HuH-7.5 (cell line): ENCODE measurements around the gene C17orf67.
"Not testable (repeated sequence)": the region's sequence is repeated elsewhere in the genome, so short reads cannot be mapped to it uniquely, and the experiment has no call there.

Experiments
- DNase-seq: peaks from one replicate; pipeline ENCODE4 v3.0.0; 2011; ENCODE audit warnings: low spot score

The C17orf67 gene

DNA sequence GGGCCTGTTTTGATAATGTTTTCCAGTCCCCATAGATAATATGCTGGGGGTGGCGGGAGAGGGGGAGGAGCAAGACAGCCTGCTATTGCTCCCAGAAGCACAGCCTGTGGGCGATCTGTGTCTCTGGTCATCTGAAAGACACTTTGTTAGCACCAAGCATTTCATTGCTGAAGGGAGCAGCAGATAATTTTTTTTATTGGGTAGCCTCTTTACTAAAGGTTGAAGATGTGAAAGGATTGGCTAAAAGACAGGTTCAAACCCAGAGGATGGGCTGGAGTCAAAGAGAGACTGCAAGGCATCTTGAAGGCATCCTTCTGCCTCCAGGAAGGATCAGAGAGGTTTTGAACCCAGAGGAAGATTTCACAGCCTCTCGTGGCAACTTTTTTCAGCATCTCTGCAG lies 60.6 kb downstream of the C17orf67 start:
- no peak for DNase-seq

- peak; percentile 47 for DNase-seq
These were observed 61.3 kb downstream of the C17orf67 start for GRCh38 chr17:56772442-56772841.

DNA sequence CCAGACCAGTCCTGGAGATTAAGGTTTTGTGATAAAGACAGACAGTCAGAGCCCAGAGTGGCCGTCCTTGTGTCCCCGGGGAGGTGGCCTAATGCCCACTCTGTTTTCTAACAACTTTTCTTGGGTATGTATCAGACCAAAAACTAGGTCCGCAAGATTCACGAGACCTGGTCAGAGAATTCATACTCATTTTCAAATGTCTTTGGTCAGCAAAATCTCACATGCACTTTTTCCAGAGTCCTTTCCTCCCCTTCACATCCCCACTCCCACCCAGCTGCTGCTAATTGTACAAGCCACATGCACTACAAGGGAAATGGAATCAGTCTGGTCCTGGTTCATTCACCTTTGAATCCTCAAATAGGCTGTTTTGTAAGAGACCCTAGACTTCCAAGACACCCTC lies 61.7 kb downstream of the C17orf67 start:
- DNase-seq: no peak

DNA sequence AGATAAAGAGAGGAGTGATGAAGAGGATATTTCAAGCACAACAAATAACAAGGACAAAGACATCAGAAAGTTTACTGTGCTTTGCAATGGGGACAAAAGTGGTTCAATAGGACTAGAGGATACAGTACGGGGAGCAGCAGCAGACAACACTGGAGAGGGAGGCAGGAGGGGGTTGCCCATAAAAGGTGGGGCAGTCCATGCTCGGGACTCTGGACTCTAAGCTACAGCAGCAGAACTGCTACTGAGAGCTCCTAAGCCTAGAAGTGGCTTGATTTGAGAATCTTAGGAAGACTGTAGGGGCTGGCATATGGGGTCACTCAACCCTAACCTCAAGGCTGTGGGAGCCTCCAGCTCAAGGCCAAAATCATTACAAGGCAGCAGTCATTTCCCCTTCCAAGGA lies 62.2 kb downstream of the C17orf67 start:
- no peak for DNase-seq

DNA sequence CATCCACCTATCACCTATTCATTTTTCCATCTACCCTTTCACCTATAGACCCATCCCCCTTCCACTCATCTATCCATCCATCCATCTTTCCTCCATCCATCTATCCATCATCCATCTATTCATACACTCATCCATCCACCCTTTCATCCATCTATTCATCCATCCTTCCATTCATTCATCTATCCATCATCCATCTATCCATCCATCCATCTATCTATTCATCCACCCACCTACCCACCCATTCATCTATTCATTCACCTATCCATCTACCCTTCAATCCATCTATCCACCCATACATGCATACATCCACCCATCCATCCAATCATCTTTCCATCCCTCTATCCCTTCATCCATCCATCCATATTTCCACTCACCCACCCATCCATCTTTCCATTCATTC lies 63.3 kb downstream of the C17orf67 start:
- DNase-seq: no peak

- no peak for DNase-seq
These were observed 68.3 kb downstream of the C17orf67 start for GRCh38 chr17:56765449-56765848.

DNA sequence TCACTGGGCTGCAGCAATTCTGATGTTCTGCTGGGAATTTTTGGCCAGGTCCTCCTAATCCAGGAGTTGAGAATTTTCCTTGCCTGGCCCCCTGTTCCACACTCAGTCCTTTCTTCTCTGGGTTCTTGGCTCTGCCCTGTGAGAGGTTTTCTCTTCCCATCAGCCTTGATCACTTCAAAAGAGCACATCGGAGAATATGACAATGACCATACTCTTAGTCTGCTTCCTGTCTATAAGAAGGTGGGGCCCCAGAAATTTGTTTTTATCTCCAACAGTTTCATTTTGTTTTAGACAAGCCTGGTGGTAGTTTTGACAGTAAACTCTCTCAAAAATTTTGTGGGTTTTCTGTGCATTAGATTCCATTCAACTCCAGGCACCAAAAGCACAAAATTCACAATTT lies 70.7 kb downstream of the C17orf67 start:
- no peak for DNase-seq

- no peak for DNase-seq
These were observed 71.6 kb downstream of the C17orf67 start for GRCh38 chr17:56762144-56762543.

GRCh38 chr17:56761387-56761786 lies 72.3 kb downstream of the C17orf67 start:
- DNase-seq: no peak

- DNase-seq: not testable (repeated sequence)
These were observed 76.1 kb downstream of the C17orf67 start for GRCh38 chr17:56757611-56758010.

GRCh38 chr17:56756536-56756935 lies 77.2 kb downstream of the C17orf67 start:
- DNase-seq: no peak

DNA sequence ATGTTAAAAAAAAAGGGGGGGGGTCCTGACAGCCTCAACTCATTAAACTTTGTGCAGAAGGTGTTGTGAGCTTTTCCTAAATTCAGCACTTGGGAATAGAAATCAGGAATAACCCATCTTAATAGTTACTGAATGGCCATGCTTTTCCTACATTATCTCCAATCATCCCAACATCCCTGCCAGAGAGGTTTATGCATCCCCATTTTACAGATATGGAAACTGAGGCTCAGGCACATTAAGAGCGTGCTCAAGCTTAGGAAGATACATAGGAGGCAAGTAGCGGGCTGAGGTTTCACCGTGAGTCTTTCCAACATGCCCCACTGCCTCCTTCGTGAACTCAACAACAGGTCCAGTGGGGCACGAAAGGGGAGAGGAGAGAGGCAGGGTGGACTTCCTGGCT lies 78.4 kb downstream of the C17orf67 start:
- DNase-seq: no peak

DNA sequence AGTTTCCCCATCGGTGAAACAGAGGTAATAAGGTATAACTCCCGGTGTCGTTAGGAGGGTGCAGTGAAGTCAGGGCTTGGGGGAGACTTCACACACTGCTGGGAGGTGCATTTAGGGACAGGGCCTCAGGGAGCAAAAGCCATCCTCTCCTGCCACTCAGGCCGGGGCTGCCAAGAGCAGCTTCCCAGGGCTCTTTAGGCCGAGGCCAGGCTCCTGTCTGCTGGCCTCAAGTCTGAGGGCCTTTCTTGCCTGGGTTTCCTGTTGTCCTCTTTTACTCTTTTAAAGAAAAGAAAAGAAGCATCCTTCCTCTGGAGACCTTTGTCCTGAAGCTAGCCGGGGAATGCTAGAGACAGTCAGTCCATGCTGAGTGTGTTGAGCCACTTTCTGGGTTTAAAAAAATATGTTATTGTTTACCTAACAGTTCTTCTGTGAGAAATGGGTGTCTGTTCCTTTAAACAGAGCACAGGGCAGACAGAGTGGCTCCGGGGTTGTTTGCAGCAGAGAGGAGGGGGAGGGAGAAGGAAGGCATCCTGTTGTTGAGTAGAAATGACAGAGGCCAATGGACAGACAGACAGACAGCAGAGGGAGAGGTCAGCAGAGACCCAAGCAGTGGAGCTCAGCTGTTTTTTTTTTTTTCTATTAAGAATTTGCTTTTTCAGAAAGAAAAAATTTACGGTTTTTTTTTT lies 79.1 kb downstream of the C17orf67 start:
- peak; percentile 61 for DNase-seq

GRCh38 chr17:56752263-56752836 lies 81.4 kb downstream of the C17orf67 start:
- DNase-seq: no peak

GRCh38 chr17:56751145-56751738 lies 82.5 kb downstream of the C17orf67 start:
- no peak for DNase-seq

GRCh38 chr17:56744721-56745120 lies 89.0 kb downstream of the C17orf67 start:
- no peak for DNase-seq

DNA sequence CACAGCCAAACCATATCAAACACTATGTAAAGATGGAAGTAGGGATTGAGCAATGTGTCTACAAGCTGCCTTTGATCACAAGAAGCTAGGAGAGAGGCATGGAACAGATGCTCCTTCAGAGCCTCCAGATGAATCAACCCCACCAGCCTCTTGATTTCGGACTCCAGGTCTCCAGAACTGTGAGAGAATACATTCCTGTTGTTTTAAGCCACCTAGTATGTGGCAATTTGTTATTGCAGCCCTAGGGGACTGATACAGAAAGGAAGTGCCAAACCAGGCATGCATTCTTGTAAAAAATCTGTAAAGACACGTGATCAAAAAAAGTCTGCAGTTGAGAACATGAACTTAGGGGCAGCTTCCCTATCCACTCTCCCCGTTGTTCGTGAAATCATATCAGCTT lies 91.1 kb downstream of the C17orf67 start:
- no peak for DNase-seq
